Inflammatory macrophage treated with lipopolysaccharide for 4 hours (primary cell): ENCODE measurements around the gene DAB2IP.
"Not testable (repeated sequence)": the region's sequence is repeated elsewhere in the genome, so short reads cannot be mapped to it uniquely, and the experiment has no call there.

Experiments used
- DNase-seq: peaks from one replicate; pipeline ENCODE4 v3.0.0-alpha.2; 2020

DAB2IP gene

GRCh38 chr9:121627427-121627826, 24.0 kb upstream of the DAB2IP start:
- DNase-seq: no peak

GRCh38 chr9:121628401-121628800, 23.0 kb upstream of the DAB2IP start:
- no peak for DNase-seq

DNA sequence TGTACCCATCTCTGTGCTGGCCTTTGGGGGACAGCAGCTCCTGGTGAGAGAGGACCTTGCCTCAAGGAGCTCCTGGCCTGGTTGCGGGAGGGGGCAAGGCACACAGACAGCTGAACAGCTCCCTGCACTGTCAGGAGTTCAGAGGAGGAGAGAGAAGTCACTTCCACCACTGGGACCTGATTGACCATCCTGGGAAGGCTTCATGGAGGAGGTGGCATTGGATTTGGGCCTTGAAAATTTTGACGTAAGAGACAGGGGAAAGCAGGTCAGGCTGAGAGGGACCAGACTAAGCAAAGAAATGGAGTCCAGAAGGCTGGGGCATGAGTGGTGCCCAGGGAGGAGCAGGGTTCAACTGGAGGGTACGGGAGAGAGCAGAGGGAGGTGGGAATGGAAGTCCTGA, 20.3 kb upstream of the DAB2IP start:
- DNase-seq: no peak

DNA sequence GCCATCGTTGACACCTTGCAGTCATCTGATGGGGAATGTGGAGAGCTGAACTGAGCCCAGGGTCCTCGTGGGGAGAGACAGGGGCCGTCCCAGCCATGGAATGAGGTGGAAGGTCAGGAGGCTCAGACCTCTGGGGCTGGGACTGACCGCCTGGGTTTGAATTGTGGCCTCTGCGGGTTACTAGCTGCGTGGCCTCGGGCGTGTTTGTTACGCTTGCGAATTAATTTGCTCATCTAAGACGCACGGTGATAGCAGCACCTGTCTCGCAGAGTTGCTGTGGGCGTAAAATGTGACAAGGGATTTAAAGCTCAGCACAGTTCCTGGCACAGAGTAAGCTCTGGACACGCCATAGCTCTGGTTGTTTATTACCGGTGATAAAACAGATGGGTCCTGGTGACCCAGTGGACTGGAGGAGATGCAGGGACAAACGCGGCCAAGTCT, 19.4 kb upstream of the DAB2IP start:
- no peak for DNase-seq

- no peak for DNase-seq
These were observed 18.2 kb upstream of the DAB2IP start for GRCh38 chr9:121633119-121633714.

DNA sequence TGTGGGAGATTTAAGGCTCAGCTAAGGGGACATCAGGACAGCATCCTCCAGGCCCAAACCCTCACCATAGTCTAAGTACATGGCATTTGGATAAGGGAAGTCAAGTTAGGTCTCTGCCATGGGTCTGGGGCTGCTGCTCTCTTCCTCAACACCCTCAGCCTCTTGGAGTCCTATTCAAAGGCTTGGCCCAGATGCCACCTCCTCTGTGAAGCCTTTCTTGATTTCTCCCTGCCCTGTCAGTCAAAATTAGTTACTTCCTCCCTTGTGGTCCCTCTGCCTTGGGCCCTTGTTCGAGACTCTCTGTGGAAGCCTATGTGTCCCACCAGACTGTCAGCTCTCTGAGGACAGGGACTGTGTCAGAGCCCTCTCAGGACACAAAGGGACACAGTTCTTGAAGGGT, 17.7 kb upstream of the DAB2IP start:
- DNase-seq: no peak

- DNase-seq: peak; percentile 9
These were observed 16.8 kb upstream of the DAB2IP start for GRCh38 chr9:121634329-121635261.

DNA sequence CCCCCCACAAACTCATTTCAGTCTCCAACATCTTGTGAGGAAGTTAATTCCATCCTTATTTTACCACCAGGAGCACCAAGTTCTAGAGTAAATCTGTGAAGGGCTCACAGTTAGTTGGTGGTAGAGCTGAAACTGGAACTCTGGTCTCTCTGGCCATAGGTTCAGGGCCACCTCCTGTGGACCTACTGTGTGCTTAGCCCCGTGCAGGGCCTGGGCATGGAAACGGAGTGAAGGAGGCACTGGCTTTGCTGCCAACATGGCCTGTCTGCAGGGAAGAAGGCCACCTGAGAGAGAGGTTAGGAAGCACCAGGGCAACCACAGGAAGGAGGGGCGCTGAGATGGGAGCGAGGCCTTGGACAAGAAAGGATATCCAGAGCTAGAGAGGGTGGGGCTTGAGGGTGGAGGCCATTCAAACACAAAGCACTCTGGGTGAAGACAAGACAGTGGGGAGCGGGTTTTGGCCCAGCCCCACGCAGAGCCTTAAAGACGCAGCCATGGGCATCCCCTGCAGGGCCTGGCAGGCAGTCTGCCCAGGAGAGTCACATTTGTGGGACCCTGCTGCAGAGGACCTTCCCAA, 16.0 kb upstream of the DAB2IP start:
- DNase-seq: no peak

DNA sequence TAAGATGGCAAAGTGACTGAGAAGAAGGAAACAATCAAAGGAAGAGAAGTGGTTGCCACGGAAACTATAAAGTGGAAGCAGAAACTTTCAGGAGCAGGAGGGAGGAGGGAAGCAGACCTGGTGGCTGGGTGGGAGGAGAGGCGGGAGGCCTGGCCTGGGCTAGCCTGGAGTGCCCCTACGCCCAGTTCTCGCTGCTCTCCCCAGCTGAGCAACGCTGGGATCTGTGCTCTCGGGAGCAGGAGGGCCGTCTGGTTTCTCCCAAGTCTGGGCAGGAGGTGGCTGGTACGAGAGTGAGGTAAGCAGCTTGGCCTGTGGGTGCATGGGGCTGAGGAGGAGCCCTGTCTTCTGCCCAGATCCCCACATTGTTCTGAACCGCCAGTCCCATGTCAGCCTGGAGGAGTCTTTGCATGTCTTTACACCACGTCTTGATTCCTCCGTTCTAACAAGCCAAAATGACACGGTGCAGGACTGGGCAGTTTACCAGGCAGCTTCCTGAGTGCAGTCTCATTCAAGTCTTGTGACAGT, 15.0 kb upstream of the DAB2IP start:
- DNase-seq: peak; percentile 7

DNA sequence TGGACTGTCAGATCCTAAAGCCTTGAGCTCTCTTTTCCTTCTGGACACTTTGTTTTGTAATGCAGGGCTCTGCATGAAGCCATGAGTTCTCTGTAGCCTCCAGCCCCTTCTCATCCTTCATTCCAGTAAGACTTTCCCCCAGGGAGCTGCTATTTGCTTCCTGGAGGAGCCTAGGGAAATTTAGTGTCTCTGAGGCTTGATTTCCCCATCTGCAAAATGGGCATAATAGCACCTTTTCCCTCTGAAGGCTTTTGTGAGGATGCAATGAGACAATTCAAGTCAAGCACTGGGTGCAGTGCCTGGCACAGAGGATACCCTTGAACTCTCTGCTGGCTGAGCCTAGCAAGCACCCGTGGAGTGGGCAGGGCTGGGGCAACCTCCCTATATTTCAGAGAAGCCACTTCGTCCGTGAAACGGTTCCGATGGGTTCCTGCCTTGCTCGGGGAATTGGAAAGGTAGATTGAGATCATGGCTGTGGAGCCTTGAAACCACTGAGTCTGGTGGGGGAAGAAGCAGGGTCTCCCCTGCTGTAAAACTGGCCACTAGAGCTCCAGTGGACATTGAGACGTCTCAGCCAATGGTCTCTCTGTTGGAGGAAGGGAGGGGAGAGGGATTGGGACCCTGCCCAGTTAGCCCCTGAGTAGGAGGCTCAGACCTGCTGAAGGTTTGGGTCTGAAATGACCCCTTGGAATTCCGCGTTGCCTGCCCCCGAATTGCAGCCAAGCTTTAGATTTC, 14.3 kb upstream of the DAB2IP start:
- no peak for DNase-seq

DNA sequence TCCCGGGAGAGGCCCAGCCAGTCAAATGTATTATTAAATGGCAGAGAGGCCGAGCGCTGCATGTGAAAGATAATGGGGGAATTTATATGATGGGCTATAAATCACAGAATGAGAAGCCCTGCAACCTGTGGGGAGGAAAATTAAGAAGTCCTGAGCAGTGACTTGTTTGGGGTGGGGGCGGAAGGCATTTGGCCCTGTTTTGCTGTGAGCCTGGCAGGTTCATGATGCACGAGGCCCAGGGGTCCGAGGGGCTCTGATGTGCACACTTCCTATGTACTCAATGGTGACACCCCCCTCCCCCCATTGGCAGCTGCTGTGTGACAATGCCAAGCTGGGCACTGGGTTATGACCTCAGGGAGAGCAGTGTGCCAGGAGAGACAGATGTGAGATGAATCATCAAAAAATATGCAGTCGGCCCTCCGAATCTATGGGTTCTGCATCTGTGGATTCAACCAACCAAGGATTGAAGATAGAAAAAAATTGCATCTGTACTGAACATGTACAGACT, 13.7 kb upstream of the DAB2IP start:
- no peak for DNase-seq

- DNase-seq: no peak
These were observed 13.0 kb upstream of the DAB2IP start for GRCh38 chr9:121638399-121638798.

DNA sequence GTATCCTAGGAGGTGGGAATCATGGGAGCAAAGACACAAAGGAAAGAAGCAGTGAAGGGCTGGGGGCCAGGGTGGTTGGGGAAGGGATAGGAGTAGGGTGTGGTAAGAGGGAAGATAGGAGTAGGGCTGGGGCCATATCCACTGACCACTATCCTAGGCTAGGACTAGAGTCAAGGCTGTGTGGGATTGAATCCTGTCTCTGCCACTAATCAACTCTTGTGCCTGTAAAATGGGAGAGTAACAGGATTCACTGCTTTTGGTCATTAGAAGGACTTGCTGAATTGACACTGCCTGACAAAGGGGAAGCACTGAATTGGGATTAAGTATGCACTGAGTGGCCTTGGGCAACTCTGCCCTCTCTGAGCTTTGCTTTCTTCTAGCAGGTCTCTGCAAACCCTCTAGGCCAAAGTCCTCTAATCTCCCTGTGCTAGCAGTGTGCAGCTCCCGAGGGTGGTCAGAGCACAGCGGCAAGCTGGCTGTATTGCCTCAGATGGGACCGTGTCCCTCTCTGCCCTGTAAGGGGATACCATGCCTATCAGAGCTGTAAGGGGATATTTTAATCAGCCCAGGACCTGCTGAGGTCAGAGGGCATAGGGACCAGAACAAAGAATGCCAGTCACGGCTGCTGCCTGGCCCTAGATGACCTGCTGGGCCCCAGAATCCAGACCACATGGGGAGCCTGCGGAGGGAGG, 12.4 kb upstream of the DAB2IP start:
- DNase-seq: no peak

DNA sequence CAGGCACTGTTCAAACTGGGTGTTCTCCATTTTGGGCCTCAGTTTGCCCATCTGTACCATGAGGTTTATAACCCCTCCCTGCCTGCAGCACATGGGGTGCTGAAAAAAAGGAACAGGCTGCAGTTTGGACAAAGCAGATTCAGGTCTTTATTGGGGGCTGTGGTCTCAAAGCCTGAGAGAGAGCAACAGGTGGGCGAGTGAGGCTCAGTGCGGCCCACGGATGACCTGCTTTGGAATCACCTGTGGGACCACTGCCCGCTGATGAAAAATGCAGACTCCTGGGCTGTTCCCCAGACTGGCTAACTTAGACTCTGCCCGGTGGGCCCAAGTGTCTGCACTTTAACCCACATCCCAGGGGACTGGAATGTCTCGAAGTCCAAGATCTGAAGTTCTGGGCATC, 11.8 kb upstream of the DAB2IP start:
- no peak for DNase-seq

GRCh38 chr9:121640076-121640475, 11.4 kb upstream of the DAB2IP start:
- DNase-seq: peak; percentile 11

DNA sequence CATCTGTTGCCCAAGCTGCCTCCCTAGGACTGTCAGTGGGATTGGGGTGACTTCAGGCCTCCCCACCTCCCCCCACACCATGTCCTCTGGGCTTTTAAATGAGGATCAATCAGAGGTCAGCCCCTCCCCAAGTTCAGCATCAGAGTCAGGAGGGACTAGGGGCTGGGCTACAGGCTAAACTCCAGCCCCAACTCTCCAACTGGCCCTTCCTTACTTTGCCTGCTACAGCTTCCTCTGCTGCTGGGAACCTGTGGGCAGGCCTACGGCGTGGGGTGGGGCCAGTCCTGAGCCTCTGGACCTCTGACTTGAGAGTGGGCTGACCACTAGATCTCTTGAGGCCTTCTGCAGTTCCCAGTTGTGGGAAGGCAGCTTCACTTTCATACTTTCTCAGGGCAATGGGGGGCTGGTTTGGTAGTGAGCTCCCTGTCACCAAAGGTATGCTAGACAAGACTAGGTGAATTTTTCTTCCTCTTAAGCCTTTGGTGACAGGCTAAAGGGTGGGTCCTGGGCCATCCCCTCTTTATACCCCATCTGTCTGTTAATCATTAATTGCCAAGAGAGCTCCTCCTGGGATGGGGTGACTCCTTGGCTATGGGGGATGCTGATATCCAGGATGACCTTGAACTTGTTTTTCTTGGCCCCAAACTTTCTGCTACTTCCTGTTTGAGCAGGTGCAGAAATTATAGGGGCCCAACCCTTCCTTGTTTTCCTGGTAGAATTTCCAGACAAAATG, 10.8 kb upstream of the DAB2IP start:
- DNase-seq: peak; percentile 71

GRCh38 chr9:121641224-121641611, 10.2 kb upstream of the DAB2IP start:
- DNase-seq: no peak

DNA sequence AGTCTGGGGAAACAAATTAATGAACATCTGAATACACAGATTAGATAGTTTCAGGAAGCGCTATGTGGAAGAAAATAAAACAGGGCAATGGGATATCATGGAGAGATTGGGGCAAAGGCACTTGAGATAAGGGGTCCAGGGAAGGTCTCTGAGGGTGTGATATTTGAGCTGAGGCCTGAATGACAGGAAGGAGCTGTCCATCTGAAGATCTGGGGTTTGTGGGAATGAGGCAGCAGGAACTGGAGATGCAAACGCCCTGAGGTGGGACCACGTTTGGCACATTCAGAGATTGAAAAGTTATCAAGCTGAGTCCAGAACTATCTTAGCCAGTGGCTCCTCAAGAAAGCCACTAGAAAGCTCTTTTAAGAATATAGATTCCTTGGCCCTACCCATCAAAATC, 8.7 kb upstream of the DAB2IP start:
- no peak for DNase-seq

DNA sequence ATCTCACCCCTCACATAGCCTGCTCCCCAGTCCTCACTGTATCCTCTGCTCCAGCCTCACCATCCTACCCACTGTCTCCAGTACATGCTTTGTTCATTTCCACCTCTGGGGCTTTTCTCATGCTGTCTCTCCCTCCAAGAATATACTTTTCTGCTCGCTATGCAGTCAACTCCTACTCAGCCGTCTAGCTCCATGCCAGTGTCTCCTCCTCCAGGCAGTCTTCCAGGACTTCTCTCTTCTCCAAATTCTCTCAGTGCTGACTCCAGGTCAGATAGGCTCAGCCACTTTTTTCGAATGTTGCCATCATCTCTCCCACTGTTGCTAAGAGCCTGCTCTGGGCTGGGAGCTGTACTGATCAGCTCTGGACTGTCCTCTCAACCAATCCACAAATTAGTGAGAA, 8.0 kb upstream of the DAB2IP start:
- no peak for DNase-seq

- DNase-seq: not testable (repeated sequence)
These were observed 7.4 kb upstream of the DAB2IP start for GRCh38 chr9:121644040-121644439.

GRCh38 chr9:121645003-121645402, 6.4 kb upstream of the DAB2IP start:
- no peak for DNase-seq
